Measurements from ENCODE around the gene WWOX. TPM values are rescaled to one million over a fixed set of nuclear protein-coding genes. Genes with fewer than 3 reads are reported as not detected.

The WWOX gene
- total and polyA plus RNA-seq, 4 donors, result 5.4 to 61.5 (median 18.4) TPM

- ATAC-seq (ENCODE audit: insufficient read depth, low FRiP score) (no peak), DNase-seq (no peak)
- Histone ChIP-seq H3K9ac (ENCODE audit: insufficient read depth in 1 of 2, low read length in 2 of 2) (no peak overlapping the region), H3K27ac (ENCODE audit: low read depth in 1 of 2, low read length in 1 of 2) (no peak overlapping the region), H3K9me3 (ENCODE audit: control insufficient read depth in 4 of 4, insufficient read depth in 3 of 4, low read length in 3 of 4) (no peaks in the 10 kb centered on the region), H3K4me3 (no peak overlapping the region), H3K4me1 (ENCODE audit: control insufficient read depth in 5 of 5, insufficient read depth in 5 of 5, low read length in 5 of 5) (no peaks in the 10 kb centered on the region), H3K36me3 (ENCODE audit: control insufficient read depth in 4 of 4, insufficient read depth in 4 of 4, low read length in 4 of 4) (no peaks in the 10 kb centered on the region), H3K27me3 (ENCODE audit: control insufficient read depth in 3 of 3, insufficient read depth in 3 of 3, low read length in 2 of 3) (no peaks in the 10 kb centered on the region)
- WGBS, 2 donors, result 77 to 84% methylated on average over 5 of the region's 5 CpGs
- no peak for TF ChIP-seq CTCF (IDR thresholded peaks at IDR 0.05; ENCODE audit: control extremely low read depth, extremely low read depth)
Measured at GRCh38 chr16:78895681-78896080, 796.2 kb downstream of the WWOX start.

- DNase-seq (no peak), ATAC-seq (ENCODE audit: insufficient read depth, low FRiP score) (no peak)
- no peak overlapping the region for H3K27ac ChIP-seq (ENCODE audit: low read depth in 1 of 2, low read length in 1 of 2)
- H3K4me3 ChIP-seq, result no peak overlapping the region
- no peak overlapping the region for H3K9ac ChIP-seq (ENCODE audit: insufficient read depth in 1 of 2, low read length in 2 of 2)
- no peaks in the 10 kb centered on the region for H3K36me3 ChIP-seq (ENCODE audit: control insufficient read depth in 4 of 4, insufficient read depth in 4 of 4, low read length in 4 of 4)
- no peaks in the 10 kb centered on the region for H3K4me1 ChIP-seq (ENCODE audit: control insufficient read depth in 5 of 5, insufficient read depth in 5 of 5, low read length in 5 of 5)
- no peaks in the 10 kb centered on the region for H3K27me3 ChIP-seq (ENCODE audit: control insufficient read depth in 3 of 3, insufficient read depth in 3 of 3, low read length in 2 of 3)
- TF ChIP-seq CTCF (IDR thresholded peaks at IDR 0.05; ENCODE audit: control extremely low read depth, extremely low read depth), result no peak
- 85 to 90% methylated on average over 9 of the region's 9 CpGs for WGBS, 2 donors
- H3K9me3 ChIP-seq (ENCODE audit: control insufficient read depth in 4 of 4, insufficient read depth in 3 of 4, low read length in 3 of 4), result no peaks in the 10 kb centered on the region
Measured at GRCh38 chr16:78896280-78896679, 796.8 kb downstream of the WWOX start.

- Histone ChIP-seq H3K27ac (ENCODE audit: low read depth in 1 of 2, low read length in 1 of 2) (no peak overlapping the region), H3K27me3 (ENCODE audit: control insufficient read depth in 3 of 3, insufficient read depth in 3 of 3, low read length in 2 of 3) (no peaks in the 10 kb centered on the region), H3K4me3 (no peak overlapping the region), H3K9me3 (ENCODE audit: control insufficient read depth in 4 of 4, insufficient read depth in 3 of 4, low read length in 3 of 4) (no peaks in the 10 kb centered on the region), H3K4me1 (ENCODE audit: control insufficient read depth in 5 of 5, insufficient read depth in 5 of 5, low read length in 5 of 5) (peaks cover 0 to 3% (median 0%) of the 10 kb centered on the region in 5 donors), H3K9ac (ENCODE audit: insufficient read depth in 1 of 2, low read length in 2 of 2) (no peak overlapping the region), H3K36me3 (ENCODE audit: control insufficient read depth in 4 of 4, insufficient read depth in 4 of 4, low read length in 4 of 4) (no peaks in the 10 kb centered on the region)
- DNase-seq, result no peak
- no peak for TF ChIP-seq CTCF (IDR thresholded peaks at IDR 0.05; ENCODE audit: control extremely low read depth, extremely low read depth)
- WGBS, 2 donors, result 74 to 92% methylated on average over 5 of the region's 5 CpGs
- ATAC-seq (ENCODE audit: insufficient read depth, low FRiP score), result no peak
Measured at GRCh38 chr16:78897299-78897698, 797.8 kb downstream of the WWOX start.
